HG03469 (cell line): ENCODE results near the gene HS6ST1.

Experiments used
- ATAC-seq: cut with Tn5 transposase; IDR thresholded peaks from one replicate; pipeline ENCODE4 v1.9.1; 2021; ENCODE audit warnings: mild to moderate bottlenecking, moderate library complexity, moderate number of reproducible peaks; ENCODE audit not compliant: unreplicated experiment

Gene HS6ST1

GRCh38 chr2:128311216-128311754 lies 7.4 kb downstream of the HS6ST1 start:
- no peak for ATAC-seq

- no peak for ATAC-seq
These were observed 7.9 kb downstream of the HS6ST1 start for GRCh38 chr2:128310761-128311160.

GRCh38 chr2:128310094-128310716 lies 8.5 kb downstream of the HS6ST1 start:
- ATAC-seq, result no peak

GRCh38 chr2:128309280-128310093 lies 9.2 kb downstream of the HS6ST1 start:
- ATAC-seq, result no peak

GRCh38 chr2:128308889-128309279 lies 9.8 kb downstream of the HS6ST1 start:
- no peak for ATAC-seq

- ATAC-seq, result no peak
These were observed 10.4 kb downstream of the HS6ST1 start for GRCh38 chr2:128308284-128308731.

GRCh38 chr2:128307595-128307994 lies 11.1 kb downstream of the HS6ST1 start:
- ATAC-seq, result no peak

GRCh38 chr2:128306931-128307460 lies 11.7 kb downstream of the HS6ST1 start:
- no peak for ATAC-seq

GRCh38 chr2:128306081-128306930 lies 12.4 kb downstream of the HS6ST1 start:
- ATAC-seq, result no peak

GRCh38 chr2:128305555-128306080 lies 13.1 kb downstream of the HS6ST1 start:
- peak; percentile 58 for ATAC-seq

GRCh38 chr2:128304715-128305554 lies 13.7 kb downstream of the HS6ST1 start:
- no peak for ATAC-seq

- ATAC-seq, result no peak
These were observed 14.3 kb downstream of the HS6ST1 start for GRCh38 chr2:128304330-128304714.

GRCh38 chr2:128303911-128304310 lies 14.8 kb downstream of the HS6ST1 start:
- ATAC-seq, result no peak

GRCh38 chr2:128303095-128303791 lies 15.4 kb downstream of the HS6ST1 start:
- ATAC-seq, result no peak

GRCh38 chr2:128302744-128303067 lies 16.0 kb downstream of the HS6ST1 start:
- ATAC-seq, result no peak

GRCh38 chr2:128302011-128302743 lies 16.5 kb downstream of the HS6ST1 start:
- no peak for ATAC-seq

GRCh38 chr2:128301501-128301966 lies 17.1 kb downstream of the HS6ST1 start:
- no peak for ATAC-seq

GRCh38 chr2:128301021-128301420 lies 17.6 kb downstream of the HS6ST1 start:
- no peak for ATAC-seq
